ENCODE results near the gene APCDD1L.

The APCDD1L gene

DNA sequence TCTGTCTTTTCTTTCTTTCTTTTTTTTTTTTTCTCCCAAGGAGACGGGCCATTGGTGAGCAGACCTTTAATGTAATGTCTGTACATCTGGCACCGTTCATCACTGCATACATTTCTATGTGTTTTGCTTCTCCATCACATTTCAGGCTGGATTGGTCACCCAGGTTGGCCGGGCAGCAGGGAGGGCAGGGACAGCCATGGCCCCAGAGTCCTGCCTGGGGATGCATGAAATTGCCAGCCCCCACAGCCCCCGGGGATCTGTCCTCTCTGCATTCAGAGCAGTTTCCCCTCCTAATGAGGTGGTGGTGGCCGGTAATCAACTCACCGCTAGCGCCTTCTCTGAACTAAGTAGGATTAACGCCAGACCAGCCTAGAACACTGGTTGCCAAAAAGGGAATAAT, 50.4 kb downstream of the APCDD1L start:
- no peak overlapping the region for H3K4me3 ChIP-seq (ENCODE audit: low read length)
- TF ChIP-seq ZNF274 (IDR thresholded peaks at IDR 0.05; ENCODE audit: low read depth, low read length) = no peak

DNA sequence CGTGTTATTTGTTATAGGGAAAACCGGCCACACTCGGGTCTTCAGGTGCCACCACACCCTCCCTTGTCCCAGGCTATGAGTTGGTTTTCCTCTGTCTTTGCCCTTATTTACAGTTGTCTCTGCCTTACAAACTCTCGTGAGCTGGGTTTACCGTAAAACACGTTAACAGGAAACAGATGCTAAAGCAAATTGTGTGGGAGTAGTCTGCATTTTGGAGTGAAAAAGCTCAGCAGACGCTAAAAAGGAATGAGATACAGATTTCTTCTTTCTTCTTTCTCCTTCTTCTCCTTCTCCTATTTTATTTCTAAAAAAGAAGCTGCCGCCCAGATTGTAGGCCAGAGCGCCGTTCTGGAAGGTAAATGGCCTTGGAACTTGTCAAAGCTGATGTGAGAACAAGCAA, 51.9 kb downstream of the APCDD1L start:
- no peak overlapping the region for H3K4me3 ChIP-seq (ENCODE audit: low read length)
- TF ChIP-seq ZNF274 (IDR thresholded peaks at IDR 0.05; ENCODE audit: low read depth, low read length) = no peak

DNA sequence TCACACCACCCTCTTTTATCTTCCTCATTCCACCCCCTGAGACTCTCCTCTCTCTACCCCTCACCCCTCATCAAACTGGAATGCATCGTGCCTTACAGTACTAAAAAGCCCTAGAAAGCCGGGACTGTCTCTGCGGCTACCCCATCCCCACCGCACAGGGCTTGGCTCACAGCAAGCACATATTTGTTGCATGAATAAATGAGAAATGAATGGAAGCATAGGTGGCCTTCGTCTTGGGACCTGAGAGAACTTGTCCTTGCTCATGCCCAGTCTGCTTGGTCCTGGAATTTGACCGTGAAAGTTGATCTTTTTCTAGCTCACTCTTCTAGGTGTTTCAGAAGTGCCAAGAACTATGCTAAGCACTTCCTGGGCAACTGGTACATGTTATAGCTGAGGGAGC, 53.3 kb downstream of the APCDD1L start:
- H3K4me3 ChIP-seq (ENCODE audit: low read length) = no peak overlapping the region
- TF ChIP-seq ZNF274 (IDR thresholded peaks at IDR 0.05; ENCODE audit: low read depth, low read length) = no peak

DNA sequence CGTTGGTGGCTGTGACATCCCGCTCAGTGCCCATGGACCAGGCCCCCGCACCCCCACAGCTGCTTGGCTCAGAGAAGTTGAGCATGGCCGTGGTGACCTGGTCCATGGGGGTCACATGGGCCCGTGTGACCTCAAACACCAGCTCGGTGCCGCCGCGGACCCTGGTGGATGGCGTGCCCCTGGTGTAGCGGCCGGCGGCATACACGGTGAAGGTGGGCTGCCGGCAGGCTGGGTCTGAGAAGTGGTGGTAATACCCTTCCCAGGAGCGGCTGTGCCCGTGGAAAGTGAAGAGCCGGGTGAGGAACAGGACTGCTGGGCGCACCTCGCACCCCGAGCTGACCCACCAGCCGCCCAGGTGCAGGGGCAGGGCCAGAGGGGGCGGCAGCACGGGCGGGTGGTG, 54.1 kb downstream of the APCDD1L start:
- TF ChIP-seq ZNF274 (IDR thresholded peaks at IDR 0.05; ENCODE audit: low read depth, low read length) = no peak
- no peak overlapping the region for H3K4me3 ChIP-seq (ENCODE audit: low read length)

DNA sequence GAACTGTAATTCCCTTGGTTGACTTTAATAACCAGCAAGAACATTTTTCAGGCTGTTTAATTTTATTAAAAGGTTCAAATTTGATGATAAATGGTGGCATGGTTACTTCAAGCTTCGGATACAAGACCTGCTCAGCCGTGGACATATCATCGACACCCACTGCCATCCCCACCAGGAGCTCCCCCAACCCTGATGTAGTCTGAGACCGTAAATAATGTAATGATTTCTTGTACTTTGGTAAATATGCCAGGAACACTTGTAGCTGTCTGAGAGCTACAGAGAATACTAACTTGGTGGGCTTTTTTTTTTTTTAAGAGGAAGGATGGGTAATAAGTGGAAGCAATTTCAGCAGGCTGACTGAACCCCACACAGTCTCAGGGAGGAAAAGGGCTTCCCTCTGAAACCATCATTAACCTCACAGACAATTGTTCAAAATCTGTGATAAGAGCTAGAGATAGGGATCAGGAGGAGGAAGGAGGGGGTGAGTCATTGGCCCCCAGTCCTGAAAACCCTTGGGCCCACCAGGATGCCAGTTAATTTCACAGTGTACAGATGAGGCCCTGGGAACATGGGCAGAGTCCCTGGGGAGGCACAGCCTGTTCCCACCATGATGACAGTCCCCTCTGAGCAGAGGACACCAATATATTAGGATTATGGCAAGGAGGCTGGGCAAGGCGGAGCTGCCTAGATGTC, 56.0 kb downstream of the APCDD1L start:
- H3K4me3 ChIP-seq (ENCODE audit: low read length) = peak overlapping the region; percentile 19; the same call in 1 of the 2 replicates
- TF ChIP-seq ZNF274 (IDR thresholded peaks at IDR 0.05; ENCODE audit: low read depth, low read length) = no peak

DNA sequence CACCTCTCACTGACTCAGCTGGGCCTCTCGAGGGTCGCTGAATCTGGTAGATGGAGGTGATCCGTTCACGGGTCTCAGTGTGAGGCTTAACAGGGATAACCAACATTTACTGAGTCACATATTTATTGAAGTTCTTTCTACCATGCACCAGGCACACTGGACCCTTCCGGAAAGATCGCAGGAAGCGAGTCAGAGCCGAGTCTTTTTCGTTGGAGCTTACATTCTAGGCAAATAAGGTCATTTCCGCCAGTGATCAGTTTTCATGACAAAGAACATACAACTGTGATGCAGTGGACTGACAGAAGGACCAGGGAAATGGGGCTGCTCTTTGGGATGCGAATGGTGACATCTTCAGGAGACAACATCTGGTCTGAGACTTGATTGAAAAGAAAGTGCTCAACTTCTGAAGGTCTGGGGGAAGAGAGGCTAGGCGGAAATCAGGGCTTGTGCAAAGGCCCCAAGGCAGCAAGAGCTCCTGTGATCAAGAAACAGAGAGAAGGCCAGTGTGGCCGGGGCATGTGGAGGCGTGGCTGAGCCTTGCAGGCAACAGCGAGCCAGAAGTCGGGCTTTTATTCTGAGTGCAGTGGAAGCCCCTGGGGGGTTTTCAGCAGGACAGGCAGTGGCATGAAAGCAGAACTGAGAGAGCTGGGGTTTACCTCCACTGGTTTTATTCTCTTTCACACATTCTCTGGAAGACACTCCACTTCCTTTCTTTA, 56.7 kb downstream of the APCDD1L start:
- no peak for TF ChIP-seq ZNF274 (IDR thresholded peaks at IDR 0.05; ENCODE audit: low read depth, low read length)
- H3K4me3 ChIP-seq (ENCODE audit: low read length) = no peak overlapping the region

DNA sequence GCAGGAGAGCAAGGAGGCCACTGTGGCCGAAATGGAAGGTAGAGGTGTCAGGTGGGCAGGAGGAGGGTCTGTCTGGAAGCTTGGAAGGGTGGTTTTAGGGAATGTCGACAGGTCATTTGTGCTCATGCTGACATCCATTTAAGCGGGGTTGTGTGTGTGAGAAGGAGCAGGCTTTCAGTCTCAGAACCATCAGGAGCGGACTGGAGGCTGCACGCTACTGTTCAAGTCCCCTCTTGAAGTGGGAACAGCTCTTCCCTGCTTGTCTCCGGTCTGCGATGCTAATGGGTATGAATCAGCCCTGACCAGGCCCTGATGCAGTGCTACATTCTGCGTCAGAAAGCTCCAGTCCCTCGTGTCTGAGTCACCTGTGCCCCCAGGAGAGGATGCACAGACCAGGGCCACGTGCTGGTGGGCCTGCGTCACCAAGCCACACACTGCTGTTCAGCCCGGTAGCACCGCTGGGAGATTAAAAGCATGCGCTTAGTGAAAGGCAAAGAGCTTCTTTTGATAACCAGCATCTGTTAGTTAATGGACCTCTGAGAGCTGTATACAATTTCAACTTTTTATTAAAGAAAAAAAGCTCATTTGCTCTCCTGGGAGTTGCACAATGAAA, 58.0 kb downstream of the APCDD1L start:
- TF ChIP-seq ZNF274 (IDR thresholded peaks at IDR 0.05; ENCODE audit: low read depth, low read length) = no peak

DNA sequence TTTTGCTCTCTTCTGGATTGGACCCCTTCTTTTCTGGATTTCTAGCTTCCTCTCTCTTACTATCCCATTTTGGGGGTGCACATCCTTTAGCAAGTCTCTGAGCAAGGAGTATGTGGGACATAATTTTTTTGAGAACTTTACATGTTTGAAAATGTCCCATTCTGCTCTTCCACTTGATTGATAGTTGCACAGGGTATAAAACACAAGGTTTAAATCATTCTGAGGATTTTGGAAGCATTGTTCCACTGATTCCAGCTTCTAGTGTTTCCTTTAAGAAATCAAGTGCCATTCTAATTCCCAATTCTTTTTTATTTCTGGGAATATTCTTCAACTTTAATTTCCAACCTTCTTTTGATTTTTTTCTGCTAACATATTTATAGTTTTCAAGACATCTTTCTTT, 60.7 kb downstream of the APCDD1L start:
- H3K4me3 ChIP-seq (ENCODE audit: low read length) = no peak overlapping the region
- TF ChIP-seq ZNF274 (IDR thresholded peaks at IDR 0.05; ENCODE audit: low read depth, low read length) = no peak

More for the DNA sequence above, 58.0 kb downstream of the APCDD1L start:
- H3K4me3 ChIP-seq (ENCODE audit: low read length) = no peak overlapping the region

DNA sequence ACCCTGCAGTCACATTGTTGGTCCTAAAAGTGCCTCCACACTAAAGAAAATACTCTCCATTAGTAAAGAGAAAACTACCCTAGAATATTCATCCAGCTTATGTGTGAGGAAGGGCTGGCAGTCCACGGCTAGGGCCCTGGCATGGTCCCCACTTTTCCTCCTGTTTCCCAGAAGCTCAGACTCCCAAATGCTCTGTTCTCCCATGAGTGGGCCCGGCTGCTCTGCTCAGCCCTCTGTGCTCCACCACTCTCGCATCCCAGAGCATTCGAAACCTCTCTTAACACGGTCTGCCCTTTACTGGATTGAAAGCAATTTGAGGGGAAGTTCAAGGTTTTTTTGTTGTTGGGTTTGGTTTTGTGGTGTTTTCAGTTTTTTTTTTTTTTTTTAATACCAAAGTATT, 61.8 kb downstream of the APCDD1L start:
- no peak overlapping the region for H3K4me3 ChIP-seq (ENCODE audit: low read length)
- no peak for TF ChIP-seq ZNF274 (IDR thresholded peaks at IDR 0.05; ENCODE audit: low read depth, low read length)

GRCh38 chr20:58452667-58453255, 62.4 kb downstream of the APCDD1L start:
- no peak for TF ChIP-seq ZNF274 (IDR thresholded peaks at IDR 0.05; ENCODE audit: low read depth, low read length)
- H3K4me3 ChIP-seq (ENCODE audit: low read length) = no peak overlapping the region

DNA sequence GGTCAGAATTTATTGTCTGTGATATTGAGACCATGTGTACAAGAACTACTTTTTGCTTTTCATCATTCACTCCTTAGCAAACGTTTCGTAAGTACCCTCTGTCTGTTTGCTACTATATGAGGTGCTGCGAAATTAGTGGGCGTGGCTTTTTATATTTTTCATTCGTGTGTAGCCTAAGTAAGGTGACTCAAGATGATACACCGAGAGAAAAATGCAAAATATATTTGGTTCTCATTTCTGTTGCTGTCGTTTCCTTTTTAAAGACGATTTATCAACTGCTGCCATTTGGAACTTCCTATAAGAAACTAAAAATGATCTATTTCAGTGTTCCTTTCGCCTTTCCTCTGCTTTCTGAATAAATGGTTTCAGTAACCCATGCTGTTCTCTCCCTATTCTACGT, 64.9 kb downstream of the APCDD1L start:
- no peak overlapping the region for H3K4me3 ChIP-seq (ENCODE audit: low read length)
- no peak for TF ChIP-seq ZNF274 (IDR thresholded peaks at IDR 0.05; ENCODE audit: low read depth, low read length)

DNA sequence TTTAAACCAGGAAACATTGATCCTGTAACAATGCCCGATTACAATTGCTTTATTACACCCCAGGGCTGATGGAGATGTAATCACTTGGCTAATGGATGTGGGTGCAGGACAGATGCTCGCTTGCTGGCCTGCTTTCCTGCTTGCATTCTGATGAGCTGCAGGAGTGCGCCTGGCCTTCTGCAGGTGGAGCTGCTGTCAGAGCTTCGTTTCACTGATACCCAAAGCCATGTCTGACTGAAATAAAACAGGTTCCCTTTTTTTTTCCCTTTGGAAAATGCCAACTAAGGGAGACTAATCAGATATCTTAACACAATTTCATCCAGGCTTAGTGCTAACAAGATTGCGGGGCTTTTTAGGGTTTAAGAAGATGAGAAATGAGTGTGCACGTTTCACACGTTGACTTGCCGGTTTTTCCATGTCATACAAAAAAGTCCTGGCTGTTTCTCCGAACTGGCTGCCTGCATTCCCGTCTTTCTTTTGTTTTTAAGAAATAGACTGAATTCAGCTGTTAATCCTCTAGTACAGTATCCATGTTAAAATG, 65.4 kb downstream of the APCDD1L start:
- no peak overlapping the region for H3K4me3 ChIP-seq (ENCODE audit: low read length)
- TF ChIP-seq ZNF274 (IDR thresholded peaks at IDR 0.05; ENCODE audit: low read depth, low read length) = no peak

DNA sequence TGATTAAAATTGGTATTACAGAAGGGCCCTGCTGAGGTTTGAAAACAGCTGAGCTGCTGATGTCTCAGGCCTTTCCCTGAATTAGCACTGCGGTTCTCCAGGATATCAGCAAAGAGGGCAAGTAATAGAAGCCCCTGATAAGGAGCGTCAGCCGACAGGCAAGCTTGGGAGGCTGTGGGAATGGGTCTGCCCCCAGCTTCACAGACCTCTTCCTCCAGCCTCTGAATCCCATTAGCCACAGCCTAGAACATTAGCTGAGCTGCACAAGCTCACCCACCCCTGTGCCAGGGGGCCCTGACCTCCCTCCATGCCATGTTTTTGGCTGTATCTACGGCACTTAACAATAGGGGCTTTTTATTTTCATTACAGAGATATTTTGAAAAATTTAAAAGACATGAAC, 66.2 kb downstream of the APCDD1L start:
- no peak for TF ChIP-seq ZNF274 (IDR thresholded peaks at IDR 0.05; ENCODE audit: low read depth, low read length)

More for the DNA sequence above, 66.2 kb downstream of the APCDD1L start:
- no peak overlapping the region for H3K4me3 ChIP-seq (ENCODE audit: low read length)
